Astrocyte (in vitro differentiated cells and primary cell): ENCODE data around the gene SMYD1. TPM values are rescaled to one million over a fixed set of nuclear protein-coding genes. Genes with fewer than 3 reads are reported as not detected.

ENCODE experiments used
- DNase-seq: peaks from one replicate; pipeline ENCODE4 v3.0.0-alpha.2; 2010; ENCODE audit warnings: low read depth
- FAIRE-seq: peaks from 2 replicates; lab custom pipeline; 2011; peaks lifted over from hg19 to GRCh38; lab: Jason Lieb, UNC
- H2AFZ ChIP-seq: 2 replicates; pipeline ENCODE4 v1.6.0; 2012; ENCODE audit warnings: low read depth, low read length, inconsistent platforms
- H3K27ac ChIP-seq: 2 replicates; pipeline ENCODE4 v1.5.1; 2011; ENCODE audit warnings: low read depth, low read length, inconsistent platforms
- H3K27me3 ChIP-seq: 2 replicates; pipeline ENCODE4 v1.6.0; 2011; ENCODE audit warnings: low read length, inconsistent platforms; ENCODE audit not compliant: insufficient read depth
- H3K36me3 ChIP-seq: 2 replicates; pipeline ENCODE4 v1.5.1; 2011; ENCODE audit warnings: low read length, inconsistent platforms; ENCODE audit not compliant: insufficient read depth
- H3K4me1 ChIP-seq: 2 replicates; pipeline ENCODE4 v1.5.1; 2011; ENCODE audit warnings: low read length, inconsistent platforms; ENCODE audit not compliant: insufficient read depth
- H3K4me2 ChIP-seq: 2 replicates; pipeline ENCODE4 v1.6.0; 2012; ENCODE audit warnings: low read length, inconsistent platforms
- H3K4me3 ChIP-seq: 2 replicates; pipeline ENCODE4 v1.5.1; 2011; ENCODE audit warnings: low read depth, mild to moderate bottlenecking, low read length, inconsistent platforms; ENCODE audit not compliant: insufficient read depth
- H3K79me2 ChIP-seq: 2 replicates; pipeline ENCODE4 v1.6.0; 2012; ENCODE audit warnings: mild to moderate bottlenecking, low read length, inconsistent platforms; ENCODE audit not compliant: insufficient read depth
- H3K9ac ChIP-seq: 2 replicates; pipeline ENCODE4 v1.6.0; 2012; ENCODE audit warnings: mild to moderate bottlenecking, low read length, inconsistent platforms
- H3K9me3 ChIP-seq: 2 replicates; pipeline ENCODE4 v1.5.1; 2012; ENCODE audit warnings: low read depth, mild to moderate bottlenecking, low read length, inconsistent platforms; ENCODE audit not compliant: insufficient read depth
- H4K20me1 ChIP-seq: 2 replicates; pipeline ENCODE4 v1.6.0; 2012; ENCODE audit warnings: low read length, inconsistent platforms; ENCODE audit not compliant: insufficient read depth
- H3K27ac Mint-ChIP-seq: one replicate; pipeline ENCODE4 v1.8.0; 2021; ENCODE audit warnings: mild to moderate bottlenecking, mixed read lengths; ENCODE audit not compliant: unreplicated experiment
- H3K27me3 Mint-ChIP-seq: one replicate; pipeline ENCODE4 v1.8.0; 2021; ENCODE audit warnings: low read depth, mixed read lengths; ENCODE audit not compliant: unreplicated experiment
- H3K36me3 Mint-ChIP-seq: one replicate; pipeline ENCODE4 v1.8.0; 2021; ENCODE audit warnings: low read depth, mixed read lengths; ENCODE audit not compliant: unreplicated experiment
- H3K4me1 Mint-ChIP-seq: one replicate; pipeline ENCODE4 v1.8.0; 2021; ENCODE audit warnings: low read depth, mixed read lengths; ENCODE audit not compliant: unreplicated experiment
- H3K4me3 Mint-ChIP-seq: one replicate; pipeline ENCODE4 v1.8.0; 2021; ENCODE audit warnings: mild to moderate bottlenecking, moderate library complexity, mixed read lengths; ENCODE audit not compliant: unreplicated experiment
- H3K9me3 Mint-ChIP-seq: one replicate; pipeline ENCODE4 v1.8.0; 2021; ENCODE audit warnings: mild to moderate bottlenecking, mixed read lengths; ENCODE audit not compliant: unreplicated experiment
- EZH2 ChIP-seq: IDR thresholded peaks from 2 replicates; pipeline ENCODE4 v1.6.1; 2012; ENCODE audit warnings: mild to moderate bottlenecking, low read length, inconsistent platforms; ENCODE audit not compliant: insufficient read depth
- total RNA-seq: library from RNA; stranded (reverse); gene quantifications from 2 replicates; pipeline ENCODE4 v1.2.1, GENCODE V29; 2021
- TF ChIP-seq, protein P1 (sequence below): IDR thresholded peaks from 2 replicates; pipeline ENCODE4 v1.5.1; 2011; ENCODE audit warnings: low read depth, mild to moderate bottlenecking, inconsistent platforms, low read length, moderate library complexity; ENCODE audit not compliant: insufficient read depth

SMYD1 gene
- total RNA-seq, 1 donor from 2014 or later: not detected

DNA sequence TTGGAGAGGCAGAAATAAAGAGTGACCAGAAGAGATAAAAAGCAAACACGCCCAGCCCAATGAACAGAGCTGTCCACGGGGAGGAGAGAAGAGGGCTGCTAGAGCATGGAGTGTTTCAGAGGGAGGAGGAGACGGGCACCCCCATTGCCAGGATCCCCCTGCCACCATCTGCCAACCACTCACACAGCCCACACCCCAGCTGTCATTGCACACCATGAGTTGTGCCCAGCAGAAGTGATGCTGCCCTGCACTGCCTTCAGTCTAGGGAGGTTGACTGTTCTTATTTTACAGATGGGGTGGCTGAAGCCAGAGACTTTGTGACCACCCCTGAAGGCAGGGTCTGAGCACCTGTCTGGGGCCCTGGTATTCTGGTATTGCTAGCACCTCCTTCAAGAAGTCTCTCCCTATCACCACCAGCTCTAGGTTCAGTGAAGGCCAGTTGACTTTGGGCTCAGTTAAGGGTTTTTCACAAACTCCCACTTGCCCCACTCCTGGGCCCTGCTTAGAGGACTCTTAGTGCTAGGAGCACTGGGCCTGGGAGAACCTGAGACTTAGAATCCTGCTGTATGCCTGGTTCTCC lies 57.8 kb downstream of the SMYD1 start:
- Histone ChIP-seq H2AFZ (no peak overlapping the region), H3K79me2 (no peaks in the 10 kb centered on the region), H3K4me2 (no peak overlapping the region), H3K27me3 (peaks cover 2% of the 10 kb centered on the region), H3K27ac (no peak overlapping the region), H3K9me3 (no peaks in the 10 kb centered on the region), H3K4me3 (no peak overlapping the region), H3K36me3 (no peaks in the 10 kb centered on the region), H4K20me1 (no peaks in the 10 kb centered on the region), H3K4me1 (no peaks in the 10 kb centered on the region), H3K9ac (no peak overlapping the region)
- Mint-ChIP-seq H3K4me1 (no peaks in the 10 kb centered on the region), H3K36me3 (no peaks in the 10 kb centered on the region), H3K27ac (no peak overlapping the region), H3K27me3 (peaks cover 43% of the 10 kb centered on the region), H3K9me3 (peaks cover 2% of the 10 kb centered on the region), H3K4me3 (no peak overlapping the region)
- DNase-seq: no peak
- FAIRE-seq: no peak
- TF ChIP-seq, protein P1, sequence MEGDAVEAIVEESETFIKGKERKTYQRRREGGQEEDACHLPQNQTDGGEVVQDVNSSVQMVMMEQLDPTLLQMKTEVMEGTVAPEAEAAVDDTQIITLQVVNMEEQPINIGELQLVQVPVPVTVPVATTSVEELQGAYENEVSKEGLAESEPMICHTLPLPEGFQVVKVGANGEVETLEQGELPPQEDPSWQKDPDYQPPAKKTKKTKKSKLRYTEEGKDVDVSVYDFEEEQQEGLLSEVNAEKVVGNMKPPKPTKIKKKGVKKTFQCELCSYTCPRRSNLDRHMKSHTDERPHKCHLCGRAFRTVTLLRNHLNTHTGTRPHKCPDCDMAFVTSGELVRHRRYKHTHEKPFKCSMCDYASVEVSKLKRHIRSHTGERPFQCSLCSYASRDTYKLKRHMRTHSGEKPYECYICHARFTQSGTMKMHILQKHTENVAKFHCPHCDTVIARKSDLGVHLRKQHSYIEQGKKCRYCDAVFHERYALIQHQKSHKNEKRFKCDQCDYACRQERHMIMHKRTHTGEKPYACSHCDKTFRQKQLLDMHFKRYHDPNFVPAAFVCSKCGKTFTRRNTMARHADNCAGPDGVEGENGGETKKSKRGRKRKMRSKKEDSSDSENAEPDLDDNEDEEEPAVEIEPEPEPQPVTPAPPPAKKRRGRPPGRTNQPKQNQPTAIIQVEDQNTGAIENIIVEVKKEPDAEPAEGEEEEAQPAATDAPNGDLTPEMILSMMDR: no peak
- no peak for TF ChIP-seq EZH2

DNA sequence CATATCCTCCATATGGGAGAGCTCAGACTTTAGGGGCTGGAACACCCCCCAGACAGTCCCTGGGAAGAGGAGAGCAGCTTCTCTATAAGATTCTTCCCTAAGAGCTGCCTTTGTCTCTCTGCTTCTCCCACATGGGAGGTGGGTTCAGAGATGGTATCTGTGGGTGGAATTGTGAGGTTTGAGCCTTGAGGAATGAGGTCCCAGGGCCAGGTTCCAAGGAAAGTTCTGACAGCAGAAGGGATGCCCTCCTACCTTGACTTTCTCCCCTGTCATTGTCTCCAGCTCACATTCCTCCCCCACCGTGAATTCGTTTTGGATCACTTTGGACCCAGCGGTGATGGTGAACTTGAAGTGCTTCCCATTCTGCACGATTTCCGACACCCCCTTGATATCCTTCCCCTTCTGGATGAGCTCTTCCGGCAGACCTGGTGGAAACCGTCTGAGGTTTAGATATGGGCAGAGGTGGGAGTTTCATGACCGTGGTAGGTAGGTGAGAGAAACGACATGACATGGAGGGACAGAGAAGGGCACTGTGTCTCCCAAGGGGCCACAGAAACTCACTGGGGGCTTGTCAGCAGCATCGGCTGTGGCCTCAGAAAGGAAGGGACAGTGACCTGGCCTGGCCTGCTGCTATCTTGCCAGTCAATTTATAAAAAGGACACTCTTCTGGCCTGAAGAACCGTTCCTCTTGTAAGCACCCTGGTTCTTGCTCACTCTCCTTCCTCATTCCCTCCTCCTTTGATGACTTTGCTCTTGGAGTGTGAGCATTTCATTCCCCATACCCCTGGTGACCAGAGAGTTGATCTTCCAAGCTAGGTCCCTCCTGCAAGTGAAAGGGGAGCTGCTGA lies 58.5 kb downstream of the SMYD1 start:
- Mint-ChIP-seq H3K27ac (no peak overlapping the region), H3K4me3 (no peak overlapping the region), H3K36me3 (no peaks in the 10 kb centered on the region), H3K27me3 (peaks cover 43% of the 10 kb centered on the region), H3K4me1 (no peaks in the 10 kb centered on the region), H3K9me3 (peaks cover 2% of the 10 kb centered on the region)
- Histone ChIP-seq H4K20me1 (no peaks in the 10 kb centered on the region), H3K4me1 (no peaks in the 10 kb centered on the region), H3K4me2 (no peak overlapping the region), H3K4me3 (no peak overlapping the region), H3K9me3 (no peaks in the 10 kb centered on the region), H3K27ac (no peak overlapping the region), H3K27me3 (peaks cover 2% of the 10 kb centered on the region), H2AFZ (no peak overlapping the region), H3K9ac (no peak overlapping the region), H3K36me3 (no peaks in the 10 kb centered on the region), H3K79me2 (no peaks in the 10 kb centered on the region)
- TF ChIP-seq EZH2: no peak
- TF ChIP-seq, protein P1: no peak
- no peak for DNase-seq
- no peak for FAIRE-seq
